NCI-H748 (cell line): ENCODE measurements around the gene CAMK2N1.
"Not testable (repeated sequence)": the region's sequence is repeated elsewhere in the genome, so short reads cannot be mapped to it uniquely, and the experiment has no call there.

Source experiments
- DNase-seq: peaks from one replicate; lab custom pipeline; 2025; ENCODE audit not compliant: unreplicated experiment; lab: John Stamatoyannopoulos, UW

The CAMK2N1 gene

DNA sequence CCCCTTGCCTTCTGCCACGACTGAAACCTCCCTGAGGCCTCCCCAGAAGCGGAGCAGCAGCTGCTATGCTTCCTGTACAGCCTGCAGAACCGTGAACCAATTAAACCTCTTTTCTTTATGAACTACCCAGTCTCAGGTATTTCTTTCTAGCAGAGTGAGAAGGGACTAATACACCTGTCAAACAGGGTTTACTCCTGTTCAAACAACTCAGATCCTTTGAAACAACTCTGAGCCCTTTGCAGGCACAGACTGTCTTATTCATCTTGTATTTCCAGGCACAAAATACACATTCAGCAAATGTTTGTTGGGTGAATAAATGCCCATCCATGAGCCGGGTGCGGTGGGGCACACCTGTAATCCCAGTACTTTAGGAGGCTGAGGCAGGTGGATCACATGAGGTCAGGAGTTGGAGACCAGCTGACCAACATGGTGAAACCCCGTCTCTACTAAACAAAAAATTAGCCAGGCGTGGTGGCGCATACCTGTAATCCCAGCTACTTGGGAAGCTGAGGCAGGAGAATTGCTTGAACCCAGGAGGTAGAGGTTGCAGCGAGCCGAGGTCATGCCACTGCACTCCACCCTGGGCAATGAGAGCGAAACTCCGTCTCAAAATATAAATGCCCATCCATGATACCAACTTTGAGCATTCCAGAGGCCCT, 10.8 kb upstream of the CAMK2N1 start:
- not testable (repeated sequence) for DNase-seq

DNA sequence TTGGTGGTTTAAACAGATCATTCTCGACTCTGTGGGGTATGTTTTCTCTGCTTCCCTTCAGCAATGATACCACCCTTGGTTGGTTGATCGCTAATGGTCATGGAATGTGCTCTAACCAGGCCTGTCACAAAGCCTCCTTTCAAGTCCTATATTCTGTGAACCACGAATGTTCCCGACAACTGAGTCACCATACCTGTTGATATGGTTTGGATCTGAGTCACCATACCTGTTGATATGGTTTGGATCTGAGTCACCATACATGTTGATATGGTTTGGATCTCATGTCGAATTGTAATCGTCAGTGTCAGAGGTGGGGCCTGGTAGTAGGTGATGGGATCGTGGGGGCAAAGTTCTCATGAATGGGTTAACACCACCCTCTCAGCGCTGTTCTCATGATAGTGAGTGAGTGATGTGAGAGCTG, 10.2 kb upstream of the CAMK2N1 start:
- DNase-seq = no peak

DNA sequence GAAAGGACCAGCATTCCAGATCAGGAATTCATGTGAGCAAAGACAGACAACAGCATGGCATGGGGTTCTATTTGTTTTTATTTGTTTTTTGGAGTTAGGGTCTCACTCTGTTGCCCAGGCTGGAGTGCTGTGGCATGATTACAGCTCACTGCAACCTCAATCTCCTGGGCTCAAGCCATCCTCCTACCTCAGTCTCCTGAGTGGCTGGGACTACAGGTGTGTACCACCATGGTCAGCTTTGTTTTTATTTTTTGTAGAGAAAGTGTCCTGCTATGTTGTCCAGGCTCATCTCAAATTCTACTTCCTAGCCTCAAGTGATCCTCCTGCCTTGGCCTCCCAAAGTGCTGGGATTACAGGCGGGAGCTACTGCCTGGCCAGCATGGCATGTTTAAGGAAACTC, 9.7 kb upstream of the CAMK2N1 start:
- DNase-seq = no peak

DNA sequence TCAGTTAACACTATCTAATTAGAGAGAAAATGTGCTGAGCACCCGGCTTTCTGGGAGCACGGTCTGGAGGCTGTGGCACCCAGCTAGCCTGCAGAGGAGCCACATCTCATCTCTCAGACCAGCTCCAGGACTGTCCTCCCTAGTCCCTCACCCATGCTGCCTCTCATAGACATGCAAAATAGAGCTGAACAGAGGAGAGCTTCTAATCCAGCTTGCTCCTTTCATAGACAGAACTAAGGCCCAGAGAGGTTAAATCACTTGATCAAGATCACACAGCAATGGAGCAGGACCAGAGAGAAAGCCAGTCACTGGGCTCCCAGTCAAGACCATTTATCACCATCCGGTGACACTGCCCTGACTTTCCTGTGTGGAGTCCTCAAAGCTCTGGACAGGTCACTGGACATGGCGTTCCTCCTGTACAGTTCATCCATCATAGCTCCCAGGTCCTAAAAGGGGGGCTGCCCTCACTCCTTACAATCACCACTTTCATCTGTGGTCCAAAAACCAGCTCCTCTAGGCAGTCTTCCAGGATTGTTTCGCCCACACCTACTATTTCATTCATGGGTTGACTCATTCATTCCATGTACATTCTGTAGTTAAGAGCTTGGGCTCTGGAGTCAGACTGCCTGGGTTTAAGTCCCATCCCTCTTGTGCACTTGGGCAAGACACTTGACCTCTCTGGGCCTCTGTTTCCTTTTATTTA, 8.8 kb upstream of the CAMK2N1 start:
- no peak for DNase-seq

DNA sequence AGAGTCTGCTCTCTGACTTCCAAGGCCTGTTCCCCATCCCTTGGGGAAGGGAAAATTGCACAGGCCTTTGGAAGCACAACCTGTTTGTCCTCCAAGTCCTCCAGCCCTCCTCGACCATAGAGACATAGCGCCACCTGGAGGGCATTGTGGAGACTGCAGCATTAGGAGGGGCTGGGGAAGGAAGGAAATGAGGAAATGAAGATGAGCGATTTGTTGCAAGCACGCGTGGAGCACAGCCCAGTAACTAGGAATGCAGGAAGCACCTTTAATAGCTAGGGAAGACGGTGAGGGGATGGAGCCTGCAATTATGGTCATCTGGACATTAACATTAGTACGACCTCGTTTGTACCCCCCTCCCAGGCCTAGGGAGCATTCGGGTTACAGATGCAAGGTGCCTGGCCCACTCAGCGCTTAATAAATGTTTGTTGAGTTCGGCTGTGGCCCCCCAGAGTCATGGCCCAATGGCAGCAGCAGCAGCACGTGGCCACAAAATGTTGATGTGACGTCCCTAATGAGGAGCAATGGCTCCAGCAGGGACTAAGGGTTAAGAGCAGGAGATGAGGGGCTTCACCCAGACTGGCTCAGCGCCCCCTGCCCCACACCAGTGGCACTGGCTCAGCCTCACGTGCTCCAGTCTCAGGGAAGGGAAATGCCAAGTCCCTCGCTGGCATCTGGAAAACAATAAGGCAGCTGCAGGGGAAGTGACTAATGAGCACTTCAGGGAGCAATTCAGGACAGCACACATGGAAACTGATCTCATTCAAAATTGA, 8.0 kb upstream of the CAMK2N1 start:
- DNase-seq = peak; percentile 80

DNA sequence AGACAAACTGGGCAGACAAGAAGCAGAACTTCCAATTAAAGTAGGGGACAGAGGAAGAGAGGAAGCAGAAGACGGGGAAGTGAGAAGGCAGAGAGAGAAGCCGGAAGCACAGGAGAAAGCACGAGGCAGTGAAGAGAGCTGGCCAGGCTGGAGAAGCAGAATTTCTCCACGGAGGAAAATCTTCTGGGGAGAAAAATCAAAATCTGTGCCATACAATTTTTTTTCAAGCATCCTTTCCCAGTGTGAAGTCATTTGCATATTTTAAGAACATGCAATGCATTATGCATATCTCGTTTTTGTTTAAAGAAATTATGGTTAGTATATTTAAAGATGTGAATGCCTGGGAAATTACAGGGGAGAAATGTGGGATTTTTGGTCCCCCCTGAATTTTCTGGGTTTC, 7.3 kb upstream of the CAMK2N1 start:
- no peak for DNase-seq

DNA sequence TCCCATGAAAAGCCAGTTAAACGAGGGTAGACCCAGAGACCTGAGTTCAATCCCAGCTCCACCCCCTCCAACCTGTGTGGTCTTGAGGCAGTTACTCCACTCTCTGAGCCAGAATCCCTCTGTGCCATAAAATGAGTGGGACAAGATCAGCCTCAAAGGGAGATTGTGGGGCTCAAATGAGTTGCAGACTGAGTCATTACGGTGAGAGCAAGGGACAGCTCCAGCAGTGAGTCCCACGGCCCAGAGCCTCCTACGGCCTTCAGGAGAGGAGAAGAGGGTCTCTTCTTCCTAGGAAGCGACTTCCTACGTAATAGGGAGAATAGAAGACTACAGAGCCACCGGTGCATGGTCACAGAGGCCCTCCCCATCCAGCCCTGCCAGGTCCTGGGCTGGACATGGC, 6.7 kb upstream of the CAMK2N1 start:
- no peak for DNase-seq

DNA sequence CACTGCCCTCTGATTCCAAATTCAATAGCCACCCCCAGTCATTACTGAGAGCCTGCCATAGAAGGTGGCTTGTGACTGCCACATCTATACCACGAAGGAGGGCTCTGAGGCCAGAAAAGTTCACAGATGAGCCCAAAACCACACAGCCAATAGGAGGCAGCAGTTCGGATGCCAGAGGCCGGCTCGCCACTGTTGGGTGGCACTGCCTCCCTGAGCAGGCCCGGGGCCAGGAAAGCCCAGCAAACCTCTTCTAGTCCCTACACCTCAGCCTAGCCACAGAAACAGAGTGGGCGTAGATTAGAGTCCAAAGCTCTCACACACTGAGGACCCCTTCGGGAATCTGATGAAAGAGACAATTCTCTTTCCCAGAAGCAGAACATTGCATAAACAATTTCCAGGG, 5.9 kb upstream of the CAMK2N1 start:
- no peak for DNase-seq

DNA sequence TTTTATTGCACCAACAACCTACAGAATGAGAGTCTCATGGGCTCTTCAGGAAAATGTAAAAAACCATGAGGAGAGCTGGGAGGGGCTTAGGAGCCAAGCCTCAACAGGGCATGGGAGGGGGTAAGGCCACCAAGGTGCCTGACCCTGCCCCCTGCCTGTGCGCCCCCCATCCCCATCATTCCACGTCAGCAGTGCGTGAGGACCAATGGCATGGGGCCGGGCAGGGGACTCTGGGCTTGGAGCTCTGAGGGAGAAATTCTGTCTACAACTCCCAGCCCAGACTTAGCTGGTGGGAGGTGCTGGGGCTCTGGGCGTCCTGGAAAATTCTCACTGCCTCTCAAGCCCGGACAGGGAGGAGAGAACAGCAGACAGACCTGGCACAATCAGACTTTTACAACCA, 5.2 kb upstream of the CAMK2N1 start:
- no peak for DNase-seq

DNA sequence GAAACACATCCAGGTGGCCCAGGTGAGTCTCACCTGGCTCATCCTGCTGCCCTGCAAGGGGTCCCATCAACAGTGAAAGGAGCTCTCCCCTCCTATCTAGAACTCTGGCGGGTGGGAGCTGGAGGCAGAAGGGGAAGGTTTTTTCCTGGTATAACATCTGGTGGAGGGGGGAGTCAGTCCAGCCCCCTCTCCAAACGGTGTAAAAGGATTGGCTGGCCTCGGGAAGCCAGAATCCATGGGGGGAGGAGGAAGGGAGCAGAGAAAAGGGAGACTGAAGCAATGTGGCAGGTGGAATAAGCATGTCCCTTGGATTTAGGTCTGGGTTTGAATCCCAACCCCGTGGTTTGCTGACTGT, 1.2 kb upstream of the CAMK2N1 start:
- DNase-seq = no peak

DNA sequence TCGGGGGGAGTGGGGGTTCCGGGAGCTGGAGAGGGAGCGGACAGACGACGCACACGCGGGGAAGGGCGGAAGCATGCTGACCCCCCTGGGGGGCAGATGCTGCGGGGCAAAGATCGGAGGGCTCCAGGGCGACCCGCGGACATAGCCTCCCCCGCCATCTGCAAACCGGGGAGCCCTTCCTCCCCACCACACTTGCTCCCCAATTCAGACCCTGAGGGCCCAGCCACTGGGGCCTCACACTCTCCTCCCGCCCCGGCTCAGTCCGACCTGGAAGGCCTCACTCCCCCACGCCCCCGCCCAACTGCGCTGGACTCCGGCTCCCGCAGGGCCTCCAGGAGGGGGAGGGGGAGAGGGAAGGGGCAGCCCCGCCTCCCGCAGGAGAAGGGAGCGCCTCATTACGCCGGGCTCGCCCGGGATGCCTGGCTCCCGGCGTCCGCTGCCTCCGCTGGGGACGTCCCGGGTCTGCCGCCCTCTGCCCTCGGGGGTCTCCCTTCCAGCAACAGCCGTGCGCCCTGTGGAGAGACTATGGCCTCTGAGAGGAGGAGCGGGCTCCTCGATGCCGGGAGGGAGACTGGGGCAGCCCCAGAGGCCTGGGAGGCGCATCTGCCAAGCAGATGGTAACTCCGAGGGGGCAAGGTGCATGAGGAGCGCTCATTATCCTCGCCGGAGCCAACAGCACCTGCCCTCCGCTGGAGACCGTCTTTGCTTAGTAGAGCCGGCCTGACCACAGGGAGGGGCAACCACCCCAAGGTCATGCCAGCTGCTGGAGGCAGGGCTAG, 636 bp upstream of the CAMK2N1 start:
- peak; percentile 94 for DNase-seq

DNA sequence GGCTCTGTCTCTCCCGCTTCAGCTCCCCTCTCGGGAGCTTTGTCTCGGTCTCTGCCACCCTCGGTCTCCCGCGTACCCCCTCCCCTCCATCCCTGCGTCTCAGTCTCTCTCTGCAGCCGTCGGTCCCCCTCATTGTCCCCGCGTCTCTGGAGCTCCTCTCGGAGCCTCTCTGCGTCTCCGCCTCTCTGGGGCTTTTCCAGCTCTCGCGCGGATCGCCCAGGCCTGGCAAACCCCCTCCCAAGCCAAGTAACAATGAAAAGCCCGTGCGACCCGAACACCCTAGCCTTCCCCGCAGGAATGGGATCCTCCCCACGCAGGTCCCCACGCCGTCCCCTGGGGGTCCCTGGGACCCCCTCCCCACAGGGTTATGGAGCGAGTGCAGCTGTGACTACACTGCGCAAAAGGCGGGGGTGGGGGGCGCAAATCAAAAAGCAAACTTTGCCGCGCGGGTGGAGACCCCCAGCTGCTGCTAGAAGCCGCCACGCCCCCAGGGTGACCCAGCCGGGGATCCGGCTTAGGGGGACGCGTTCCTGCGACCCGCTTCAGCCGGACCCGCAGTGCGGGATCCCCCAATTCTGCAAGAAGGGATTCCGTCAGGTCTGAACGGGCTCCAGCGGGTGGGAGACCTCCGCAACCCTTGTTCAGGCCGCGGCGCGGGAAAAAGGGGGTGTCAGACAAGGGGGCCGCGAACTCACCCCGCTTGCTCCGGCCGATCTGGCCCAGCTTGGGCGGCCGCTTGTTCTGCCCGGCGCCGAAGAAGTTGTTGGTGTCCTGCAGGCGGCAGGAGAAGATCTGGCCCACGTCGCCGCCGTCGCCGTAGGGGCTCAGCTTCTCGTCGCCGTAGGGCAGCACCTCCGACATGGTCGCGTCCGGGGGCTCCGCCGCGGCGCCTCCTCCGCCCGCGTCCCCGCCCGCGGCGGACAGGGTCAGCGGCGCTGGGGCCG, 1.2 kb downstream of the CAMK2N1 start:
- DNase-seq = peak; percentile 59

DNA sequence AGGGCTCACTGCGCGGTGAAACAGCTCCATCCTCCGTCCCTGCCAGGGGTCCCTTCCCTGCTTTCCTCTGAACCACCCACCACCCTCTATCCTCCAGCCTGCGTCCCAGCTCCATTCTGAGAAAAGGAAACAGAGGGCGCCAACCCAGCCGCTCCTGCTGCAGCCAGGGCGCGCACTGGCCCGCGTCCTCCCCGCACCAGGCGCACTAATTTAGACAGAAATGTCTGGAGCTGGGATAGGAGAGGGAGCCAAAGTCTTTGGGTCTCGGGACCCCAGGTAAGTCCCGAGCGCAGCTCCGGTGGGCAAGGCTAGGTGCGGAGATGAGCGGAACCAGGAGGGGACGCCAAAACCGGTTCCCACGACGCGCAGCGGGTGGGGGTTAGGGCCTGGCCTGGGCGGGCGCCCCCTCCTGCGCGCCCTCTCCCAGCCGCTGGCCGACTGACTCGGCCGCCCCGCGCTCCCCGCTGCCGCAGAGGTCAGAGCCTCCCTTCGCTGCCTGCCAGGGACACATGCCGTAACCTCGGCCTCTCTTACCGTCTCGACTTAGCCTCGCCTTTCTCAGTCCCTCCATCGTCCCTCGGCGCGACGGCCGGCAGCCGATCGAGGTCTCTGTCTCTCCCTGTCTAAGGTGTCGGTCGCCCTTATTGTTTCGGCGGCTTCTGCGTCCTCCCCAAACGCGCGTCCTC, 2.0 kb downstream of the CAMK2N1 start:
- DNase-seq = peak; percentile 59

DNA sequence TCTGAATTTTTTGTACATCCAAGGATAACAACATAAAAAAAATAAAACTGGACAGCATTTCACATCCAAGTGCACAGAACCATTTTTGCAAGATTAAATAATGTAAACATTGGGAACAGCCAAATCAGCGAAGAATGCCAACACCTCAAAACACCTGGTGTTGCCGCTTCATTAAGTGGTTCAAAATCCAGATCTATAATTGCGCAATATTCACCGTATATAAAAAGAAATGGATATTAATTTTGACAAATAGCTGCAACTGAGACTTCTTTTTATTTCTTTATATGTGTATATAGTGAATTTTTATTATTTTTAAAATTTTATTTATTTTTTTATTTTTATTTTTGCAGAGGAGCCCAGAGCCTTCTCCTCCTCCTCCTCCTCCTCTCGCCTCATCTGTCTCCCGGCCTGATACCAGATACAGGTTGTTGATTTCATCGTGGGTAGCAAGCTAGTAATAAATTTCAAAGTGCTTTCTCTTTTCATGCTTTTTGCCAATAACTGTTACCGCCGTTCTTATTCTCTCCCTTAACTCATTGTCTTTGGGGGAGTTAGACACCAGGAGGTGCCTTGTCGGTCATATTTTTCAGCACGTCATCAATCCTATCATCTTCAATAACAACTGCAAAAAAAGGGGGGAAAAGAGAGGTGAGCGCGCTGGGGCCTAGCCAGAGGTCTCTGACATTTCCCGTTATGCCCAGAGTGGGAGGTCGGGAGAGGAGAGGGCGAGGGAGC, 2.7 kb downstream of the CAMK2N1 start:
- no peak for DNase-seq

DNA sequence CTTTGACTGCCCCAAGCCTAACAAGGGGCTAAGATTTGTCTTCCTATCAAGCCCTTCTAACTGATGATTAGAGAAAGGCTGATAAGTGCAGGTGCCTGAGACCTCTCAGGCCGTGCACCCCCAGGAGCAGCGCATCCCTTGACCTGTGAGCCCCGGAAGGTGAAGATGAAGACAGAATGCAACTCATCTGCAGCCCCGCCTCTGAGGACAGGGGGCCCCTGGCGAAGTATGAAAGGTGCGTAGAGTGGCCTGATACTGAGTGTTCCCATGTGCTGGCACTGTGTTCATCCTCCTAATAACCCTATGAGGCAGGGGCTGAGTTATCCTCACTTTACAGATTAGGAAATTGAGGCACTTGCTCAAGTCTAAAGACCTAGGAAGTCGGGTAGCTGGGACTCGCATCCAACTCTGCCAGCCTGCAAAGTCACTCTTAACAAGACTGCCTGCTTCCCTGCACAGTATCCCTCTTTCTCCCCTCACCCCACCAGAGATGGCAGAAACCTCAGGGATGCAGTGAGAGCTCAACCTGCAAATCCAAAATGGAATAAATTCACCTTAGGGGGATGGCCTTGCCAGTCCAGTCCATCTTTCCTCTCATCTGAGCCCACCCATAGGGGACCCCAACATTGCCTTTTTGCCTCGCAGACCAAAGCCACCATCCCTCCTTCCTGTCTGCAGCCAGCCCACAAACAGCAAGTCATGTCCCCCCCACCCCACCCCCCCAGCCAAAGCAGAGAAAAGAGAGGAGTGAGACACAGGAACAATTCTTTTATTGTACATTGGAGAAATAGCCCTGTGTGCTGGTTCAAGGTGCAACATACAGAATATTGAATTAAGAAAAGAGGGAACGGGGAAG, 4.1 kb downstream of the CAMK2N1 start:
- no peak for DNase-seq

DNA sequence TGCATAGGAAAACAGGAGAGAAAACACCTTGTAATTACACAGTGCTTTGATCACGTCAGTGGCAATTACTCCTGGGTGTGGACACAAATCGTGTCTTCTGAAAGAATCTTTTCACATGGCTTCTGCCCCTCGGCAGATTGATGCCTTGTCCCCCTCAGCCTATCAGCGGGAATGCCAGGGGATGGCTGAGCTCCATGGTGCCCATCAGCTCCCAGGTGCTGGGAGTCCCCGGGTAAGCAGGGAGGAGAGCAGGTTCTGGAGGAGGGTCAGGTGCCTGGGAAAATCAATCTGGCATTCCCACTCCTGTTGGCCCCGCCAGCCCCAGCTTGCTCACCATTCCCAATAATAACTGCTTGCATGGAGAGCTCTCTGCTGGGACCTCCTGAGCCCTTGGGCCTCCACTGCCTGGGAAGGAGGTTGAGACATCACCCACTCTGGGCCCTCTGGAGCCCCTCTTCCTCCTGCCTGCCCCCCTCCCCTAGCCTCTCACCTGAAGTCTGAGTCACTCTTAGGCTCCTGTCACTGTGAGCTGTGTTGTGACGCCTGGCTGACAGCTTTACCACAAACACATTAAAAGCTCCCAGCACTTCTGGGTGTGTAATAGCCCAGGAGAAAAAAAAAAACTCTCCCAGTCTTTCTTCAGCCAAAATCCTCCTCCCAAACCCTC, 4.9 kb downstream of the CAMK2N1 start:
- peak; percentile 81 for DNase-seq

DNA sequence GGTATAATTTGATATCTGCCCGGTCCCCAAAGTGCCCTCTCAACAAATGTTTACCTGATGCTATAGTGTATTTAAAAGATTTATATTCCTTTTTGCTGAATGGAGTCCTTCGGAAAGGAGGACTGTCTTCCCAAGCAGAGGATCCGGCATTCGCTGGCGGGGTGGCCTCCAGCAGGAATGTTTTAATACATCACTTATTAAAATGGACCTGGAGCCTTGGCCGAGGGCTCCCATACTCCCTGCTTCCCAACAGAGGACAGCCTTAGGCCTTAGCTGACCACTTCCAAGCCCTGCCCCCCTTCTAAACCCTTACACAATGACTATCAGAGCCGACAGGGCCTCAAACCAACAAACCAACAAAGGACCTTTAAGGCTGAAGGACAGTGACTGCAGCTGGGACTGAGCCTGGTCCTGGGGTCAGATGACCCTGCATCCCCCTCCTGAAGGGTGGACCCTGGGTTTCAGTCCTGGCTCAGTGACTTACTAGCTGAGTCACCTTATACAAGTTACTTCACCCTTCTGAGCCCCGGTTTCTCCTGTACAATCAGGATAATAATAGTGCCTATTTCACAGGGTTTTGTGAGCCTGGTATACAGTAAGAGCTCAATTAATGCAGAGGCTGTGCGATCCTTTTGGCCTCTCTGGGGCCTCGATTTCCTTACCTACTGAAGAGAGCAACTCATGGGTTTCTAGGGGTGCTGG, 5.6 kb downstream of the CAMK2N1 start:
- no peak for DNase-seq
